UCSD-AML1 (cell line): ENCODE results near the gene TP63.

Source experiments
- DNase-seq: peaks from one replicate; lab custom pipeline; 2025; ENCODE audit not compliant: unreplicated experiment; lab: John Stamatoyannopoulos, UW

The TP63 gene

GRCh38 chr3:189772584-189772983, 141.4 kb downstream of the TP63 start:
- DNase-seq, result no peak

GRCh38 chr3:189773056-189773455, 141.9 kb downstream of the TP63 start:
- DNase-seq, result no peak

- no peak for DNase-seq
Measured at GRCh38 chr3:189776149-189776824, 145.1 kb downstream of the TP63 start.

- no peak for DNase-seq
Measured at GRCh38 chr3:189778340-189778950, 147.3 kb downstream of the TP63 start.

GRCh38 chr3:189779166-189779565, 148.0 kb downstream of the TP63 start:
- no peak for DNase-seq

DNA sequence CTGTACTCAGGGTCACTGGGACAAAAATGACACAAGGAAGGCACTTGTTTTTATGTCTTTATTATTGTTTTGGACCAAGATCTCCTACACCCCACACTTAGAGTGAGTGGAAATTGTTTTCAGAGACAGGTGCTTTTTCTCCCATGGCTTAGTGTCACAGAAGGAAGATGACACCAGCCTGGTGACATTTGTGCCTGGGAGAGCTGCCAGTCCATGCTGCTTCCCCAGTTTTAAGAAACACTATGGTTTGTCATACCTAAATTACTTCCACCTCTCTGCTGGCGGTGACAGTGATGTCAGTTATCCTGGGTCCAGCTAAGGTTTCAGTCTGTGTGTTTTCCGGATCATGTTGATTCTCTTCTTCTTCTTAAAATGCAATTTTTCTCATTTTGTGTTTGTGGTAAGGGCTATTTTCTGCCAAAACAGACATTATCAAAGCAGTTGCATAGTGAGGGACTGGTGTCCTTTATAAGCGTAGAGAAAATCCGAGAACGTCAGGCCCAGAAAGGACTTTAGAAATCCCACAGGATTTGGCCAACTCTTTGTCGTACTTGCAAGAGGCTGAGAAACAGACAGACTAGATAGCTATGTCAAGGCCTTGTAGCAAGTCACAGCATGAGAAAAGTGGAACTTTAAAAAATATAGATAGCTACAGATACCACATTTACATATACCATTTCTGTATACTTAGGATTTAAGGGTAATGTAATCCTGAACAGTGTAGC, 149.5 kb downstream of the TP63 start:
- no peak for DNase-seq

DNA sequence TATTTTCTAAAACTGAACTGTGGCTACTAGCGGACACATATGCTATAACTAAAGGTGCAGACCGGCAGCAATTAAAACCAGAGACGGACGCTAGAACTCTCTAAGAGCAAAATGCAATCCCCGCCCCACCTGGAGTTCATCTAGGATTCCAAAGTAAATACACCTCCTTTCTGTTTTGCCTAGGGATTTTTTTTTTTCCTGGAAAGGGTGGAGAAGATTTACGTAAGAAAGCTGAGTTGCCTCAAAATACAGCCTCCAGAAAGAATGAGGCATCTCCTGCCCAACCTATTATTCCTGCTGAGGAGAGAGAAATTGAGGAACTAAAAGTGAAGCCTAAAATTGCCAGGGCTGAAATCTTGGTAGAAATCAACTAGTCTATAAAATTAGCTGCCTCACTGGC, 150.2 kb downstream of the TP63 start:
- no peak for DNase-seq

DNA sequence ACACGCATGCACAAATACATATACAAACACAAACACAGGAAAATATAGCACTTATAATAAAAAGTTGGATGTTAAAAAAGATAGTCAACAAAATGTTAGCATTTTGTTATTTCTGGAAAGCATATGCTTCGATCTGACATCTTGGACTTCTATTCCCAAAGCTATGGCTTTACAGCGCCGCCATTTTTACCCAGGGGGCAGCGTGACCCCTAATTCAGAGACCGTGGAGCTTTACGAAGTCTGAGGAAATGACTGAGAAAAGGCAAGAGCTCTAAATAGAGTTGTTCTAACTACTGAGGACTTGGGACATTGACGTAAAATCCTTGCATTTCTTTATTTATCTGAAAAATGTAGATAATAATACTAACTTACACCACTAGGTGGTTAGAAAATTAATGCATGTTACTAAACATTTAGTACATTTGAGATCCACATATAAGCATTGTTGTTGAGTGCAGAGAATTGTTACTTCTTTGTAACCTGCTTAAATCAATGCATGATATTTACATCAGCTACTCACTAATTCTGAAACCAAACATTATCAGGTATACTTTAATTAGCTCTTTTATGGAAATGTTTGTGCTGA, 155.4 kb downstream of the TP63 start:
- no peak for DNase-seq

DNA sequence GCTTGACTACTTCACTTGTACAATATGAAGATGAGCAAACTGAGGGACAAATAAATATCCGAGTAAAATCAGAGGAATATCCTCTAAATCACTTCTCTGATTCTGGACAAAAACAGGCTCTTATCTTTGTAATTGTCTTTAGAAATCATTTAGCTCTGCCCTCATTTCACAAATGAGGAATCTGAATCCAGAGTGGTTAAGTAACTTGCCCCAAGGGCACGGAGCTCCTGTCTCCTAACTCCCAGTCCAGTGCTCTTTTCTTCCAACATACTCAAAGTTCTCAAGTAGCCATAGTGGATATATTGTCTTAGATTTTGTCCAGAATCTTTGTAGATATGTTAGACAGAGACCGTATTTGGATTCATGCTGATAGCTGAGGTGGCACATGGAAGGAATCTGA, 156.0 kb downstream of the TP63 start:
- no peak for DNase-seq

DNA sequence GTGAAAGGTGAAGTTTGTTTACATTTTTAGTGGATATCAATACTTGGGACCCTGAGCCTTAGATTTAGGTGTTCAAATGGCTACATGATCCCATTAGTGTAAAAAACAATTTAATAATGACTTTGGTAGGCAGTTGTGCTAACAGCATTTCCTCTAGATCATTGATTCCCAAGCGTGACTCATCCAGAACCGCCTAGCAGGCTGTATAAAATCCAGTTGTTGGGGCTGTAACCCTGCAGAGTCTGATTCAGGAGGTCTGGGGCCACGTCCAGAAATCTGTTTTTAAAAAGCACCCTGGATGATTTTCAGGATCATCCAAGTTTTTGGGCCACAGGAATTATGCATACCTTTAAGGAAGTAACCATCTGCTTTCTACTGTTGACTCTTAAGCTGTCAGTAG, 156.4 kb downstream of the TP63 start:
- no peak for DNase-seq

DNA sequence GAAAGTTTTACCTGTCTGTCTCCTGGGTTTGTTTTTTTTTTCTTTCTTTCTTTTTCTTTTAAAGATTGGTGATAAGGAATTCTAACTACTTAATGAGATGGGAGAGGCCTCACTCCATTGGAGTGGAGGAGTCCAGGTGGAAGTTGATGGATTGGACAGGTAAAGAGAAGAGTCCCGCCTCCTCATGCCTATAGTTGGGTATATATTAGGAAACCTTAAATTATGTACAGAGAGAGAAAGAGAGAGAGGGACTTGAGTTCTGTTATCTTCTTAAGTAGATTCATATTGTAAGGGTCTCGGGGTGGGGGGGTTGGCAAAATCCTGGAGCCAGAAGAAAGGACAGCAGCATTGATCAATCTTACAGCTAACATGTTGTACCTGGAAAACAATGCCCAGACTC, 158.2 kb downstream of the TP63 start:
- no peak for DNase-seq

DNA sequence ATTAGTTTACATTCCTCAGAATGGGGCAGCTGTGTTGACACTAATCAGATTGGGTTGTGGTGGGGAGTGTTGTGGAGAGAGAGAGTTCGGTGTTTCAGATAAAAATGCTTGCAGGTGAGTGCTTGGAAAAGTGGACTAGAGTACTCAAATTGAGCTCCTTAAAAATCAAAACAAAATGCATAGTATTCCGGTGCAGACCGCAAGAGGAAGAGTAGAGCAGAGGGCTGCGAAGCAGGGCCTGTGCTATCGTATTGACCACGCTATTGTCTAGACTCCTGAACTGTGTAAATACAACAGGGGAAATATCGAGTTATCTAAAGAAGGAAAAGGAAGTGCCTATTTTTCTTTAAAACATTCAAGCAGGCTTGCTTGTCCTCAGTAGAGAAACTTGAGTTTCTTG, 159.5 kb downstream of the TP63 start:
- DNase-seq, result no peak

GRCh38 chr3:189792046-189792929, 161.1 kb downstream of the TP63 start:
- DNase-seq, result no peak

GRCh38 chr3:189794518-189794917, 163.3 kb downstream of the TP63 start:
- no peak for DNase-seq

DNA sequence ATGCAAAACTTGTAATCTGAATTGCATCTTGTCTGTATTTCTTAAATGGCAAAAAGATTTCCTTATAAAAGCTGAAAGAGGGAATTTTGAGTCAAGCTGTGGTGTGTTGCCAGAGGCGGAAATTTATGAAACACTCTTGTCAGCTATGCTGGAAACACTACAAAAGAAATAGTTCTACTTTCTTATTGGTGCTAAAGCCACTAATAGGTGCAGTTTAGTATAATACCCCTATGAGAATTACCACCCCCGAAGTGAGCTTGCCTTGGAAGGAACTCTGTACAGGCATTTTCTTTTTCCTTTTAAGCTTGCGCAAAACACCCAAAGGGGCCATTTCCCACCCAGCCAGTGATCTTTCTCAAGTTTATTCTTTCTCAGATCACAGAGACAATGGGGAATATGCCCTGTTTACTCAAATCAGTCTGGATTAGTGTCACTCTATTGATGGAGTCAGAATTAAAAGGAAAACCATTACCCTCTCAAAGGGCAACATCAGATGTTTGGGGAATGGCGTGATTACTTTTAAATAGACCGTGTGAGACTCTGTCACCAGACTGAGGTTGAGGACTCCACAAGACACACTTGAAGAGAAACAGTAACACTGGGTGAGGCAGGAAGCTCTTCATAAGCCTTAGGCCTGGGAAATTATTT, 166.0 kb downstream of the TP63 start:
- DNase-seq, result no peak

DNA sequence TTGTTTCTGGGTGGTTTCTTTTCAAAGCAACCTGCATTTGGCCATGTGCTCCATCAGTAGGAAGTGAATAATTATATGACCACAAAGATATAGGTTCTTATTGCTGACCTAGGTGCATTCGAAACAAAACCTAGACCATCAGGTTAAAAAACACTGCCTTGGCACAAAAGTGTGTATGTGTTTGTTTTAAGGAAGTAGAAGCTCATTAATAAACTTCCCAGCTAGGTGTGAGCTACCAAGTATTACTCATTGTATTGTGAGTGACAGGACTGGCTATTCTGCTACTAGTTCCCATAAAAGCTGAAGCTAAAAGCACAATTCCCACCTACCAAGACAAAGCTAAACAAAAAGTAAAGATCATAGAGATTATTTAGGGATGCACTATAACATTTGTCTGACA, 168.2 kb downstream of the TP63 start:
- no peak for DNase-seq

- no peak for DNase-seq
Measured at GRCh38 chr3:189800436-189800835, 169.2 kb downstream of the TP63 start.

- DNase-seq, result no peak
Measured at GRCh38 chr3:189803254-189803653, 172.1 kb downstream of the TP63 start.

- no peak for DNase-seq
Measured at GRCh38 chr3:189805375-189806067, 174.3 kb downstream of the TP63 start.
